ENCODE results near the gene B4GALT4.
"Not testable (repeated sequence)": the region's sequence is repeated elsewhere in the genome, so short reads cannot be mapped to it uniquely, and the experiment has no call there.

The B4GALT4 gene

GRCh38 chr3:119240591-119241434 is at the start of gene B4GALT4:
B4GALT4 (minus strand) TSS chr3:119240878; CDS start chr3:119230099, 10,779 bp downstream.
- DNase-seq: peak; percentile 64

GRCh38 chr3:119289404-119289770 is 48.7 kb upstream of the B4GALT4 start:
- no peak for DNase-seq

GRCh38 chr3:119288669-119289403 is 48.2 kb upstream of the B4GALT4 start:
- no peak for DNase-seq

GRCh38 chr3:119279584-119280243 is 39.0 kb upstream of the B4GALT4 start:
- DNase-seq: no peak

GRCh38 chr3:119279101-119279554 is 38.5 kb upstream of the B4GALT4 start:
- DNase-seq: no peak

- no peak for DNase-seq
These were observed 36.0 kb upstream of the B4GALT4 start for GRCh38 chr3:119276680-119277079.

- DNase-seq: not testable (repeated sequence)
These were observed 29.5 kb upstream of the B4GALT4 start for GRCh38 chr3:119270212-119270611.

- DNase-seq: no peak
These were observed 20.4 kb upstream of the B4GALT4 start for GRCh38 chr3:119261055-119261454.

GRCh38 chr3:119259821-119260220 is 19.1 kb upstream of the B4GALT4 start:
- DNase-seq: no peak

- peak; percentile 11 for DNase-seq
These were observed 18.2 kb upstream of the B4GALT4 start for GRCh38 chr3:119258915-119259314.

GRCh38 chr3:119257654-119258410 is 17.2 kb upstream of the B4GALT4 start:
- DNase-seq: no peak

GRCh38 chr3:119257111-119257510 is 16.4 kb upstream of the B4GALT4 start:
- no peak for DNase-seq

GRCh38 chr3:119255214-119255613 is 14.5 kb upstream of the B4GALT4 start:
- DNase-seq: no peak

- DNase-seq: no peak
These were observed 5.1 kb upstream of the B4GALT4 start for GRCh38 chr3:119245778-119246177.

GRCh38 chr3:119243712-119244111 is 3.0 kb upstream of the B4GALT4 start:
- DNase-seq: no peak

GRCh38 chr3:119243058-119243529 is 2.4 kb upstream of the B4GALT4 start:
- not testable (repeated sequence) for DNase-seq

- DNase-seq: not testable (repeated sequence)
These were observed 1.8 kb upstream of the B4GALT4 start for GRCh38 chr3:119242387-119243057.

- DNase-seq: peak; percentile 62
These were observed 532 bp downstream of the B4GALT4 start for GRCh38 chr3:119240101-119240590.

- no peak for DNase-seq
These were observed 1.4 kb downstream of the B4GALT4 start for GRCh38 chr3:119239206-119239820.

GRCh38 chr3:119238363-119238762 is 2.3 kb downstream of the B4GALT4 start:
- no peak for DNase-seq

- no peak for DNase-seq
These were observed 3.4 kb downstream of the B4GALT4 start for GRCh38 chr3:119237299-119237698.

Measured in KG1 (cell line).